Ectodermal cell (in vitro differentiated cells): Measurements from ENCODE around the gene CENPVL1. TPM values are rescaled to one million over a fixed set of nuclear protein-coding genes. Genes with fewer than 3 reads are reported as not detected.
"Not testable (repeated sequence)": the region's sequence is repeated elsewhere in the genome, so short reads cannot be mapped to it uniquely, and the experiment has no call there.

Source experiments
- H3K27ac ChIP-seq: 2 replicates; pipeline ENCODE4 v1.7.0; 2013; ENCODE audit warnings: mild to moderate bottlenecking, low read depth, low read length; ENCODE audit not compliant: insufficient read depth, poor library complexity, severe bottlenecking
- H3K27me3 ChIP-seq: 2 replicates; pipeline ENCODE4 v1.7.0; 2013; ENCODE audit warnings: mild to moderate bottlenecking, low read length; ENCODE audit not compliant: insufficient read depth, control insufficient read depth, poor library complexity, severe bottlenecking
- H3K36me3 ChIP-seq: one replicate; pipeline ENCODE4 v1.7.0; 2013; ENCODE audit warnings: low read length; ENCODE audit not compliant: control insufficient read depth, insufficient read depth
- H3K4me1 ChIP-seq: one replicate; pipeline ENCODE4 v1.7.0; 2013; ENCODE audit warnings: low read length; ENCODE audit not compliant: control insufficient read depth, insufficient read depth
- H3K4me3 ChIP-seq: 2 replicates; pipeline ENCODE4 v1.7.0; 2013; ENCODE audit warnings: low read depth, low read length, control low read depth; ENCODE audit not compliant: insufficient read depth
- H3K9me3 ChIP-seq: 2 replicates; pipeline ENCODE4 v1.7.0; 2013; ENCODE audit warnings: mild to moderate bottlenecking, low read length, moderate library complexity; ENCODE audit not compliant: control insufficient read depth
- WGBS, 2 experiments: methylation state at CpG; one replicate each; pipeline ENCODE4 v1.1.7; 2013; ENCODE audit warnings: missing lambda C conversion rate in 2 of 2; 5-methylcytosine and 5-hydroxymethylcytosine counted together
- polyA plus RNA-seq, 4 experiments: library from polyadenylated mRNA; stranded (reverse); fragments of 50-300 nt; gene quantifications; one replicate each; pipeline ENCODE4 v1.2.3, GENCODE V29; 2013

Gene CENPVL1
- polyA plus RNA-seq (2013, experiment 1 of 4): 1.1 TPM
- 1.2 TPM for polyA plus RNA-seq (2013, experiment 2 of 4)
- 0.69 TPM for polyA plus RNA-seq (2013, experiment 3 of 4)
- 1.3 TPM for polyA plus RNA-seq (2013, experiment 4 of 4)

DNA sequence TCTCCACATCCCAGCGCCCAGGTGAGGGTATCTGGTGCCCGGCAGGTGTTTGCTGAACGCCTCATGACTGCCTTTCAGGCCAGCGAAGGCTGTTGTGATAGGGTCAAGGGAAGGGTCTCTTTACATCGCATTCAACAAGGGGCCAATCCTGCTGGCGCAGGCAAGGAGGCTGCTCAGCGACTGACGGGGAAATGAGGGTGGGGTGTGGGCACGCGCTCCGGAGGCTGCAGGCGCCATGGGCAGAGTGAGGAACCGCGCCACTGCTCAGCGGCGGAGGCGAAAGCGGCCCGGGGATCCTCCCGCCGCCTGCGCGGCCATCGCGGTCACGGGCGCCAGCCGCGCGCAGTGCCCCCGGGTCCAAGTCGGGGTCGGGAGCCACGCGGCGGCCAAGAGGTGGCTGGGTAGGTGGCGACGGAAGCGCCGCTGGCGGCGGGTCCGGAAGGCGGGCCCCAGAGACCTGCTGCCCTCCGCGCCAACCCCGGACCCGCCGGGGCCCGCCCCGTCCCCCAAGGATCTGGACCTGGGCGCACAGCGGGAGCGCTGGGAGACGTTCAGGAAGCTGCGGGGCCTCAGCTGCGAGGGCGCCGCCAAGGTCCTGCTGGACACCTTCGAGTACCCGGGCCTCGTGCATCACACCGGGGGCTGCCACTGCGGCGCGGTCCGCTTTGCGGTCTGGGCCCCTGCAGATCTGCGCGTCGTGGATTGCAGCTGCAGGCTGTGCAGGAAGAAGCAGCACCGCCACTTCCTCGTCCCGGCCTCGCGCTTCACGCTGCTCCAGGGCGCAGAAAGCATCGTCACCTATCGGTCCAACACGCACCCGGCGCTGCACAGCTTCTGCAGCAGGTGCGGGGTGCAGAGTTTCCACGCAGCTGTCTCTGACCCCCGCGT, at the start of gene CENPVL1:
Gene CENPVL1, plus strand, starts transcription at position 236 of the 888 bp plus-strand sequence. Its CDS starts 0 bp downstream, at position 236.
- WGBS, 2 experiments: no CpG with 5 or more reads among the region's 87 CpGs
- H3K4me3 ChIP-seq, H3K36me3 ChIP-seq, H3K27ac ChIP-seq, H3K4me1 ChIP-seq, H3K9me3 ChIP-seq, H3K27me3 ChIP-seq: not testable (repeated sequence)

GRCh38 chrX:51665981-51666380, 44.3 kb upstream of the CENPVL1 start:
- 86 to 97% methylated on average over 3 to 5 of the region's 5 CpGs for WGBS, 2 experiments
- H3K27ac ChIP-seq: no peak overlapping the region
- no peak overlapping the region for H3K4me3 ChIP-seq
- H3K27me3 ChIP-seq: no peaks in the 10 kb centered on the region
- no peaks in the 10 kb centered on the region for H3K9me3 ChIP-seq
- no peaks in the 10 kb centered on the region for H3K4me1 ChIP-seq
- H3K36me3 ChIP-seq: no peaks in the 10 kb centered on the region

DNA sequence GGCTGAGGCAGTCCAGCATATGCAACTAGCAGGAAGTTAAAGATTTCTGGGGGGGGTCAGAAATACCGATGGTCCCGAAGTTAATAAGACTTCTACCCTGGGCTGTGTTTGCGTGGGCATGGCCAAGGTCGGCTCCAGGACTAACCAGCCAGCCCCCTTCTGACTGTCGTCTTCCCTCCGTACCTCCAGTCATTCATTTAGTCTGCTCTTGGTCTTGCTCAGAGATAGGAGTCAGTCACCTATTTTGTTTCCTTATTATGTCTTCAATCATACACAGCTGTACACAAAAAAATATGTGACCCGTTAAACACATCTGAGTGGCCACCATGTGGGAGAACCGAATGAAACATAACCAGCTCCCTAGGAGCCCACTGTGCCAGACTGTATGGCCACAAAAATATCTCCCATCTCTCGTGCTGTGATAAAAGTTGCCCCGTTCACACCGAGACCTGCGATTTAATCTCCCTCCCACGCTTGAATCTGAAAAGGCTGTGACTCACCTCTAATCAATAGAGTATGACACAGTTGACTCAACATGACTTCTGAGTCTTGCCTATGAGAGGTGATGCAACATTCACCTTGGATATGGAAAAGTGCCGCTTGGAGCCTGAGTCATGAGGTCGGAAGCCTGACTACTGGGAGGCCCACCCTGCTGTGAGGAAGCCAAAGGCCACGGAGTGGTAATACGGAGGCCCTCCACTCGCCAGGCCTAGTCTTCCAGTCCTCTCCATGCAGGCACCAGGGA, 30.5 kb upstream of the CENPVL1 start:
- not testable (repeated sequence) for H3K4me1 ChIP-seq, H3K27ac ChIP-seq, H3K27me3 ChIP-seq, H3K9me3 ChIP-seq, H3K36me3 ChIP-seq, H3K4me3 ChIP-seq
- WGBS, 2 experiments: no CpG with 5 or more reads among the region's 18 CpGs

GRCh38 chrX:51681808-51682719, 28.2 kb upstream of the CENPVL1 start:
- not testable (repeated sequence) for H3K4me3 ChIP-seq, H3K27me3 ChIP-seq, H3K27ac ChIP-seq, H3K9me3 ChIP-seq, H3K36me3 ChIP-seq, H3K4me1 ChIP-seq
- no CpG with 5 or more reads among the region's 88 CpGs for WGBS, 2 experiments

- WGBS, 2 experiments: no CpG with 5 or more reads among the region's 30 CpGs
- not testable (repeated sequence) for H3K4me1 ChIP-seq, H3K9me3 ChIP-seq, H3K27ac ChIP-seq, H3K27me3 ChIP-seq, H3K4me3 ChIP-seq, H3K36me3 ChIP-seq
These were observed 27.6 kb upstream of the CENPVL1 start, which contains the start of gene CENPVL2 for GRCh38 chrX:51682720-51683062. TSS of gene CENPVL2 (minus strand) at chrX:51682831. CDS start at chrX:51682831, 0 bp downstream.

DNA sequence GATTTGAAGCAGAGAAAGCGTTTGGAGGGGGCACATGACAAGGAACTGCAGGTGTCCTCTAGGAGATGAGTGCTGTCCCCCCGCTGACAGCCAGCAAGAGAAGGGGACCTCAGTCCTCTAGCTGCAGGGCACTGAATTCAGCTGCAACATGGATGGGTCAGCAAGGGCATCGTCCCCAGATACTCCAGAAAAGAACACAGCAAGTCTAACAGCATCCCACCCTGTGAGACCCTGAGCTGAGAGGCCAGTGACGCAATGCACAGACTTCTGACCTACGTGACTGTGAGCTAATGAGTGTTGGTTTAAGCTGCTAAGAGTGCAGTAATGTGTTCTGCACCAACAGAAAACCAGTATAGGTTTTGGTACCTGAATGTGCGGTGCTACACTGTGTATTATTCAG, 16.1 kb upstream of the CENPVL1 start:
- Histone ChIP-seq H3K9me3 (no peaks in the 10 kb centered on the region), H3K27ac (no peak overlapping the region), H3K27me3 (no peaks in the 10 kb centered on the region), H3K36me3 (no peaks in the 10 kb centered on the region), H3K4me3 (no peak overlapping the region), H3K4me1 (no peaks in the 10 kb centered on the region)
- WGBS, 2 experiments: 86 to 92% methylated on average over 6 of the region's 6 CpGs

DNA sequence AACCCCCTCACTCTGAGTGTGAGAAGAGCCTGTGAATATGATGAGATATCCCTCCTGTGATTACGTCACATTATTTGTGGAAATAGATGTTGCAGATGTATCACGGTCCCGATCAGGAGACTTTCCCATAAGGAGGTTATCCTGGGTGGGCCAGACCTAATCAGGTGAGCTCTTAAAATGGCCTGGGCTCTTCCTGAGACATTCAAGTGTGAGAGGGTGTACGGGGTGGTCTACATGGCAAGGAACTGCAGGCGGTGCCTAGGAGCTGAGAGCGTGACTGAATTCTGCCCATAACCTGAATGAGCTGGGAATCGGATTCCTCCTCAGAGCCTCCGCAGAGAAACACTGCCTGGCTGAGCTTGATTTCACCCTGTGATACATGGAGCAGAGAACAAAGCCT, 12.9 kb upstream of the CENPVL1 start:
- Histone ChIP-seq H3K4me1 (no peaks in the 10 kb centered on the region), H3K36me3 (no peaks in the 10 kb centered on the region), H3K27ac (no peak overlapping the region), H3K27me3 (no peaks in the 10 kb centered on the region), H3K9me3 (no peaks in the 10 kb centered on the region), H3K4me3 (no peak overlapping the region)
- WGBS, 2 experiments: 93 to 96% methylated on average over 8 of the region's 8 CpGs

DNA sequence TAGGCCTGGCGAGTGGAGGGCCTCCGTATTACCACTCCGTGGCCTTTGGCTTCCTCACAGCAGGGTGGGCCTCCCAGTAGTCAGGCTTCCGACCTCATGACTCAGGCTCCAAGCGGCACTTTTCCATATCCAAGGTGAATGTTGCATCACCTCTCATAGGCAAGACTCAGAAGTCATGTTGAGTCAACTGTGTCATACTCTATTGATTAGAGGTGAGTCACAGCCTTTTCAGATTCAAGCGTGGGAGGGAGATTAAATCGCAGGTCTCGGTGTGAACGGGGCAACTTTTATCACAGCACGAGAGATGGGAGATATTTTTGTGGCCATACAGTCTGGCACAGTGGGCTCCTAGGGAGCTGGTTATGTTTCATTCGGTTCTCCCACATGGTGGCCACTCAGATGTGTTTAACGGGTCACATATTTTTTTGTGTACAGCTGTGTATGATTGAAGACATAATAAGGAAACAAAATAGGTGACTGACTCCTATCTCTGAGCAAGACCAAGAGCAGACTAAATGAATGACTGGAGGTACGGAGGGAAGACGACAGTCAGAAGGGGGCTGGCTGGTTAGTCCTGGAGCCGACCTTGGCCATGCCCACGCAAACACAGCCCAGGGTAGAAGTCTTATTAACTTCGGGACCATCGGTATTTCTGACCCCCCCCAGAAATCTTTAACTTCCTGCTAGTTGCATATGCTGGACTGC, 2.8 kb downstream of the CENPVL1 start:
- WGBS, 2 experiments: no CpG with 5 or more reads among the region's 18 CpGs
- not testable (repeated sequence) for H3K9me3 ChIP-seq, H3K27ac ChIP-seq, H3K4me3 ChIP-seq, H3K4me1 ChIP-seq, H3K36me3 ChIP-seq, H3K27me3 ChIP-seq

DNA sequence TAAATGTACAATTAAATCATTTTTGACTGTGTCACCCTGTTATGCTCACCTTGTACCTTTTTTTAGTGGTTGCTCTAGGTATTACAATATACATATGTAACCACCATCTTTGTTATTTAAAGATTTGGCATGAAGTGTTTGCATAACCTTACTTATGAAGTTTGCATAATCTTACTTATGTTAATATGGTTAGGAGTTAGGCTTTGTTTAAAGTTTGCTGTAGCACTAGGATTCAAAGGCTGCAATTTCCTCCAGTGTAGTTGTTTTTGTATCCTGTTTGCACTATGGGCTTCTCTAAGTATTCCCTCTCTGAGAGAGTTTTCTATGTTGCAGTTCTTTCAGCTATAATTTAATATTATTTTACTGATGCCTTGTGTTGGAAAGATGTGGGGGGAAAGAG, 17.9 kb downstream of the CENPVL1 start:
- no peaks in the 10 kb centered on the region for H3K4me1 ChIP-seq
- H3K4me3 ChIP-seq: no peak overlapping the region
- no peak overlapping the region for H3K27ac ChIP-seq
- H3K36me3 ChIP-seq: no peaks in the 10 kb centered on the region
- H3K9me3 ChIP-seq: no peaks in the 10 kb centered on the region
- H3K27me3 ChIP-seq: no peaks in the 10 kb centered on the region
